Liver (tissue), 9 donors: ENCODE results near the gene EBP. TPM values are rescaled to one million over a fixed set of nuclear protein-coding genes. Genes with fewer than 3 reads are reported as not detected.
A peak's percentile ranks its signal among the peaks of the same experiment; 100 is the strongest.

Source experiments
- DNase-seq: peaks from one replicate; pipeline ENCODE4 v3.0.0-alpha.2; 2017; ENCODE audit warnings: low spot score
- H3K27ac ChIP-seq, 2 donors: one replicate each; pipeline ENCODE4 v1.7.0; 2013; ENCODE audit warnings: inconsistent platforms in 2 of 2, low read length in 2 of 2, control low read depth in 1 of 2, low read depth in 1 of 2, mild to moderate bottlenecking in 1 of 2
- H3K27me3 ChIP-seq, 4 donors: one replicate each; pipeline versions ENCODE4 v1.6.1 to v1.7.0; 2013; ENCODE audit warnings: low read length in 3 of 4, inconsistent platforms in 1 of 4, mild to moderate bottlenecking in 1 of 4, moderate library complexity in 1 of 4; ENCODE audit not compliant: control insufficient read depth in 4 of 4, insufficient read depth in 4 of 4
- H3K36me3 ChIP-seq, 4 donors: one replicate each; pipeline versions ENCODE4 v1.6.1 to v1.7.0; 2013; ENCODE audit warnings: low read length in 3 of 4, mild to moderate bottlenecking in 3 of 4, low read depth in 1 of 4, moderate library complexity in 1 of 4; ENCODE audit not compliant: control insufficient read depth in 4 of 4, insufficient read depth in 3 of 4
- H3K4me1 ChIP-seq, 4 donors: one replicate each; pipeline versions ENCODE4 v1.6.1 to v1.7.0; 2013; ENCODE audit warnings: low read length in 3 of 4, mild to moderate bottlenecking in 3 of 4, moderate library complexity in 1 of 4; ENCODE audit not compliant: control insufficient read depth in 4 of 4, insufficient read depth in 4 of 4
- H3K4me3 ChIP-seq, 3 donors: one replicate each; pipeline versions ENCODE4 v1.6.1 to v1.7.0; 2013; ENCODE audit warnings: low read length in 3 of 3, control low read depth in 1 of 3, low read depth in 1 of 3, mild to moderate bottlenecking in 1 of 3
- H3K9ac ChIP-seq, 2 donors: one replicate each; pipeline ENCODE4 v1.7.0; 2013; ENCODE audit warnings: low read length in 2 of 2, mild to moderate bottlenecking in 2 of 2, moderate library complexity in 2 of 2, control low read depth in 1 of 2, low read depth in 1 of 2
- H3K9me3 ChIP-seq, 4 donors: one replicate each; pipeline versions ENCODE4 v1.6.1 to v1.7.0; 2013; ENCODE audit warnings: low read length in 3 of 4; ENCODE audit not compliant: control insufficient read depth in 4 of 4
- EGR1 ChIP-seq, 2 donors: IDR thresholded peaks; 2 replicates each; pipeline ENCODE4 v1.6.1; 2016 to 2018; ENCODE audit warnings: antibody characterized with exemption in 2 of 2, low read depth in 2 of 2
- FOXA1 ChIP-seq: IDR thresholded peaks from 2 replicates; pipeline ENCODE4 v1.6.1; 2016; ENCODE audit warnings: antibody characterized with exemption
- FOXA2 ChIP-seq: IDR thresholded peaks from 2 replicates; pipeline ENCODE4 v1.6.1; 2016; ENCODE audit warnings: antibody characterized with exemption
- GABPA ChIP-seq, 2 donors: IDR thresholded peaks in 1 of 2; conservative IDR thresholded peaks in 1 of 2; 2 replicates each; pipeline ENCODE4 v1.6.1; 2016; ENCODE audit warnings: antibody characterized with exemption in 2 of 2, mild to moderate bottlenecking in 1 of 2, moderate library complexity in 1 of 2
- HNF4A ChIP-seq, 2 donors: conservative IDR thresholded peaks; 2 replicates each; pipeline ENCODE4 v1.6.1; 2016; ENCODE audit warnings: antibody characterized with exemption in 2 of 2, mild to moderate bottlenecking in 2 of 2
- HNF4G ChIP-seq: IDR thresholded peaks from 2 replicates; pipeline ENCODE4 v1.6.1; 2016; ENCODE audit warnings: antibody characterized with exemption
- JUND ChIP-seq, 2 donors: IDR thresholded peaks; 2 replicates each; pipeline ENCODE4 v1.6.1; 2016; ENCODE audit warnings: antibody characterized with exemption in 2 of 2
- NR2F2 ChIP-seq: IDR thresholded peaks from 2 replicates; pipeline ENCODE4 v1.6.1; 2016; ENCODE audit warnings: antibody characterized with exemption
- RAD21 ChIP-seq, 2 donors: IDR thresholded peaks; 2 replicates each; pipeline ENCODE4 v1.6.1; 2016; ENCODE audit warnings: antibody characterized with exemption in 2 of 2, mild to moderate bottlenecking in 2 of 2
- RXRA ChIP-seq, 2 donors: IDR thresholded peaks; 2 replicates each; pipeline ENCODE4 v1.6.1; 2017 to 2018; ENCODE audit warnings: antibody characterized with exemption in 2 of 2, mild to moderate bottlenecking in 1 of 2
- TAF1 ChIP-seq: conservative IDR thresholded peaks from 2 replicates; pipeline ENCODE4 v1.6.1; 2016; ENCODE audit warnings: antibody characterized with exemption, mild to moderate bottlenecking
- YY1 ChIP-seq: IDR thresholded peaks from 2 replicates; pipeline ENCODE4 v1.6.1; 2016; ENCODE audit warnings: antibody characterized with exemption, mild to moderate bottlenecking
- WGBS: extraction: QIAGEN DNeasy Blood & Tissue Kit; methylation state at CpG from one replicate; pipeline ENCODE4 v1.1.7; 2013; 5-methylcytosine and 5-hydroxymethylcytosine counted together
- polyA plus RNA-seq, 2 donors: library from polyadenylated mRNA; stranded (reverse) in 1 of 2; unstranded in 1 of 2; fragments of 200-250 nt in 1 of 2; fragments of >200 nt in 1 of 2; fragmentation: Nextera tagmentation in 1 of 2; extraction: Ambion mirVana in 1 of 2; gene quantifications; one replicate each; pipeline versions ENCODE4 v1.2.1 to v1.2.3, GENCODE V29; 2013 to 2015
- total RNA-seq, 2 donors: library from RNA; depleted of rRNA; stranded (reverse); fragments of >200 nt; gene quantifications; one replicate each; pipeline ENCODE4 v1.2.3, GENCODE V29; 2014
- TF ChIP-seq, protein P1 (sequence below): IDR thresholded peaks from 2 replicates; pipeline ENCODE4 v1.6.1; 2016; ENCODE audit warnings: antibody characterized with exemption
- TF ChIP-seq, protein P2 (sequence below): IDR thresholded peaks from 2 replicates; pipeline ENCODE4 v1.6.1; 2016; ENCODE audit warnings: antibody characterized with exemption
- TF ChIP-seq, protein P3 (sequence below): IDR thresholded peaks from 2 replicates; pipeline ENCODE4 v1.6.1; 2016; ENCODE audit warnings: antibody characterized with exemption, mild to moderate bottlenecking
- TF ChIP-seq, protein P4 (sequence below): IDR thresholded peaks from 2 replicates; pipeline ENCODE4 v1.6.1; 2016; ENCODE audit warnings: antibody characterized with exemption
- TF ChIP-seq, protein P5 (sequence below): fragments of 150-350 bp; IDR thresholded peaks from 2 replicates; pipeline ENCODE4 v1.5.1; 2017; ENCODE audit warnings: improper control_type of control experiment, low read depth, low read length; ENCODE audit not compliant: missing input control
- donor health status: healthy.
- donor health status: healthy.
- donor health status: healthy.
- donor health status: healthy.
- donor health status: healthy.

Gene EBP
- total and polyA plus RNA-seq, 4 donors: 304 to 474 (median 369) TPM

DNA sequence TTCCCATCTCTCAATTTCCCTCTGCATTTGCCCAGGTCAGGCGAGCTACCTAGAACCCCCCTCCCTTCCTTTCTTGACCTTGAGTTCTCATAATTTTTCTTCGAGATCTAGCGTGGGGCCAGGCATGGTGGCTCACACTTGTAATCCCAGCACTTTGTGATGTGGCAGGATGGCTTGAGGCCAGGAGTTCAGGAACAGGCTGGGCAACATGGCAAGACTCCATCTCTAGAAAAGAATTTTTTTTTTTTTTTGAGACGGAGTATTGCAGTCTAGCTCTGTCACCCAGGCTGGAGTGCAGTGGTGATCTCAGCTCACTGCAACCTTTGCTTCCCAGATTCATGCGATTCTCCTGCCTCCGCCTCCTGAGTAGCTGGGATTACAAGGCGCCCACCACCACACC is 17.3 kb upstream of the EBP start:
- H3K4me1 ChIP-seq: peaks cover 0 to 13% (median 2%) of the 10 kb centered on the region in 4 donors
- DNase-seq: no peak
- no peak for TF ChIP-seq YY1
- TF ChIP-seq EGR1 (IDR thresholded peaks at IDR 0.05; ENCODE audit: low read depth in 2 of 2): no peak
- TF ChIP-seq, protein P1, sequence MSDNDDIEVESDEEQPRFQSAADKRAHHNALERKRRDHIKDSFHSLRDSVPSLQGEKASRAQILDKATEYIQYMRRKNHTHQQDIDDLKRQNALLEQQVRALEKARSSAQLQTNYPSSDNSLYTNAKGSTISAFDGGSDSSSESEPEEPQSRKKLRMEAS: no peak
- TF ChIP-seq, protein P2, sequence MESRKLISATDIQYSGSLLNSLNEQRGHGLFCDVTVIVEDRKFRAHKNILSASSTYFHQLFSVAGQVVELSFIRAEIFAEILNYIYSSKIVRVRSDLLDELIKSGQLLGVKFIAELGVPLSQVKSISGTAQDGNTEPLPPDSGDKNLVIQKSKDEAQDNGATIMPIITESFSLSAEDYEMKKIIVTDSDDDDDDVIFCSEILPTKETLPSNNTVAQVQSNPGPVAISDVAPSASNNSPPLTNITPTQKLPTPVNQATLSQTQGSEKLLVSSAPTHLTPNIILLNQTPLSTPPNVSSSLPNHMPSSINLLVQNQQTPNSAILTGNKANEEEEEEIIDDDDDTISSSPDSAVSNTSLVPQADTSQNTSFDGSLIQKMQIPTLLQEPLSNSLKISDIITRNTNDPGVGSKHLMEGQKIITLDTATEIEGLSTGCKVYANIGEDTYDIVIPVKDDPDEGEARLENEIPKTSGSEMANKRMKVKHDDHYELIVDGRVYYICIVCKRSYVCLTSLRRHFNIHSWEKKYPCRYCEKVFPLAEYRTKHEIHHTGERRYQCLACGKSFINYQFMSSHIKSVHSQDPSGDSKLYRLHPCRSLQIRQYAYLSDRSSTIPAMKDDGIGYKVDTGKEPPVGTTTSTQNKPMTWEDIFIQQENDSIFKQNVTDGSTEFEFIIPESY: no peak
- TF ChIP-seq, protein P3, sequence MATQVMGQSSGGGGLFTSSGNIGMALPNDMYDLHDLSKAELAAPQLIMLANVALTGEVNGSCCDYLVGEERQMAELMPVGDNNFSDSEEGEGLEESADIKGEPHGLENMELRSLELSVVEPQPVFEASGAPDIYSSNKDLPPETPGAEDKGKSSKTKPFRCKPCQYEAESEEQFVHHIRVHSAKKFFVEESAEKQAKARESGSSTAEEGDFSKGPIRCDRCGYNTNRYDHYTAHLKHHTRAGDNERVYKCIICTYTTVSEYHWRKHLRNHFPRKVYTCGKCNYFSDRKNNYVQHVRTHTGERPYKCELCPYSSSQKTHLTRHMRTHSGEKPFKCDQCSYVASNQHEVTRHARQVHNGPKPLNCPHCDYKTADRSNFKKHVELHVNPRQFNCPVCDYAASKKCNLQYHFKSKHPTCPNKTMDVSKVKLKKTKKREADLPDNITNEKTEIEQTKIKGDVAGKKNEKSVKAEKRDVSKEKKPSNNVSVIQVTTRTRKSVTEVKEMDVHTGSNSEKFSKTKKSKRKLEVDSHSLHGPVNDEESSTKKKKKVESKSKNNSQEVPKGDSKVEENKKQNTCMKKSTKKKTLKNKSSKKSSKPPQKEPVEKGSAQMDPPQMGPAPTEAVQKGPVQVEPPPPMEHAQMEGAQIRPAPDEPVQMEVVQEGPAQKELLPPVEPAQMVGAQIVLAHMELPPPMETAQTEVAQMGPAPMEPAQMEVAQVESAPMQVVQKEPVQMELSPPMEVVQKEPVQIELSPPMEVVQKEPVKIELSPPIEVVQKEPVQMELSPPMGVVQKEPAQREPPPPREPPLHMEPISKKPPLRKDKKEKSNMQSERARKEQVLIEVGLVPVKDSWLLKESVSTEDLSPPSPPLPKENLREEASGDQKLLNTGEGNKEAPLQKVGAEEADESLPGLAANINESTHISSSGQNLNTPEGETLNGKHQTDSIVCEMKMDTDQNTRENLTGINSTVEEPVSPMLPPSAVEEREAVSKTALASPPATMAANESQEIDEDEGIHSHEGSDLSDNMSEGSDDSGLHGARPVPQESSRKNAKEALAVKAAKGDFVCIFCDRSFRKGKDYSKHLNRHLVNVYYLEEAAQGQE: no peak
- no peak for TF ChIP-seq HNF4G
- TF ChIP-seq FOXA2: no peak
- TF ChIP-seq, protein P4, sequence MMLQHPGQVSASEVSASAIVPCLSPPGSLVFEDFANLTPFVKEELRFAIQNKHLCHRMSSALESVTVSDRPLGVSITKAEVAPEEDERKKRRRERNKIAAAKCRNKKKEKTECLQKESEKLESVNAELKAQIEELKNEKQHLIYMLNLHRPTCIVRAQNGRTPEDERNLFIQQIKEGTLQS: no peak
- TF ChIP-seq, protein P5, sequence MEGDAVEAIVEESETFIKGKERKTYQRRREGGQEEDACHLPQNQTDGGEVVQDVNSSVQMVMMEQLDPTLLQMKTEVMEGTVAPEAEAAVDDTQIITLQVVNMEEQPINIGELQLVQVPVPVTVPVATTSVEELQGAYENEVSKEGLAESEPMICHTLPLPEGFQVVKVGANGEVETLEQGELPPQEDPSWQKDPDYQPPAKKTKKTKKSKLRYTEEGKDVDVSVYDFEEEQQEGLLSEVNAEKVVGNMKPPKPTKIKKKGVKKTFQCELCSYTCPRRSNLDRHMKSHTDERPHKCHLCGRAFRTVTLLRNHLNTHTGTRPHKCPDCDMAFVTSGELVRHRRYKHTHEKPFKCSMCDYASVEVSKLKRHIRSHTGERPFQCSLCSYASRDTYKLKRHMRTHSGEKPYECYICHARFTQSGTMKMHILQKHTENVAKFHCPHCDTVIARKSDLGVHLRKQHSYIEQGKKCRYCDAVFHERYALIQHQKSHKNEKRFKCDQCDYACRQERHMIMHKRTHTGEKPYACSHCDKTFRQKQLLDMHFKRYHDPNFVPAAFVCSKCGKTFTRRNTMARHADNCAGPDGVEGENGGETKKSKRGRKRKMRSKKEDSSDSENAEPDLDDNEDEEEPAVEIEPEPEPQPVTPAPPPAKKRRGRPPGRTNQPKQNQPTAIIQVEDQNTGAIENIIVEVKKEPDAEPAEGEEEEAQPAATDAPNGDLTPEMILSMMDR: no peak
- TF ChIP-seq GABPA (IDR thresholded peaks at IDR 0.05 in 1 of 2, conservative IDR thresholded peaks at IDR 0.05 in 1 of 2): no peak
- H3K36me3 ChIP-seq: no peaks in the 10 kb centered on the region
- H3K9ac ChIP-seq: no peak overlapping the region
- H3K27me3 ChIP-seq: no peaks in the 10 kb centered on the region
- no peak overlapping the region for H3K4me3 ChIP-seq
- no peaks in the 10 kb centered on the region for H3K9me3 ChIP-seq
- H3K27ac ChIP-seq: no peak overlapping the region
- WGBS: 88% methylated on average over 7 of the region's 7 CpGs

DNA sequence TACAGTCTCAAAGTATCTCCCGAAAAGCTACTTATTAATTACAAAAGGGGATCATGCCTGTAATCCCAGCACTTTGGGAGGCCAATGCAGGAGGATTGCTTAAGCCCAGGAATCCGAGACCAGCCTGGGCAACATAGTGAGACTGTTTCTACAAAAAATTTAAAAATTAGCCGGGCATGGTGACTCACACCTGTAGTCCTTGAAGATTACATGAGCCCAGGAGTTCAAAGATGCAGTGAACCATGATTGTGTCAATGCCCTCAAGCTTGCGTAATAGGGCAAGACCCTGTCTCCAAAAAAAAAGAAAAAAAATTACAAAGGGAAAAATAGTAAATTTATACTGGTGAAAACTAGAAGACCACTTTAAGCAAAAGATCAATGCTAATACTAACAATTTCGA is 16.1 kb upstream of the EBP start:
- Histone ChIP-seq H3K27ac (no peak overlapping the region), H3K9me3 (no peaks in the 10 kb centered on the region), H3K4me3 (no peak overlapping the region), H3K36me3 (no peaks in the 10 kb centered on the region), H3K4me1 (peaks cover 0 to 14% (median 3%) of the 10 kb centered on the region in 4 donors), H3K9ac (no peak overlapping the region), H3K27me3 (no peaks in the 10 kb centered on the region)
- WGBS: 41% methylated on average over 5 of the region's 5 CpGs
- DNase-seq: no peak
- TF ChIP-seq NR2F2 (peak; percentile 31), EGR1 (IDR thresholded peaks at IDR 0.05; ENCODE audit: low read depth in 2 of 2) (no peak), HNF4G (no peak), YY1 (no peak), HNF4A (conservative IDR thresholded peaks at IDR 0.05) (peak; percentile 35 to 56), RXRA (IDR thresholded peaks at IDR 0.05) (peak; percentile 53 to 68), RAD21 (IDR thresholded peaks at IDR 0.05) (no peak), TAF1 (no peak), FOXA2 (no peak), JUND (IDR thresholded peaks at IDR 0.05) (peak; percentile 22 to 80), FOXA1 (no peak)
- TF ChIP-seq, protein P4: peak; percentile 50
- TF ChIP-seq, protein P1: no peak
- TF ChIP-seq, protein P3: no peak
- TF ChIP-seq, protein P5: no peak
